Panc1 (cell line): ENCODE data around the gene SLC8A1. TPM values are rescaled to one million over a fixed set of nuclear protein-coding genes. Genes with fewer than 3 reads are reported as not detected.
A peak's percentile ranks its signal among the peaks of the same experiment; 100 is the strongest.

Experiments used
- ATAC-seq: fragments of 200-7000 bp; cut with Tn5 transposase; 2 replicates; pipeline ENCODE4 v1.9.1; 2020; ENCODE audit warnings: mild to moderate bottlenecking, moderate library complexity
- BruUV-seq: library from RNA; stranded (reverse); fragments of 400-500 nt; replicated peaks from 2 replicates; lab custom pipeline; 2021; lab: Mats Ljungman, UMichigan
- CTCF ChIA-PET: fragments of 300-600 bp; sonication (Branson Sonifier 250); formaldehyde crosslinking; loops from one replicate; lab custom pipeline; 2022; ENCODE audit warnings: antibody characterized with exemption; lab: Charles Lee
- POLR2A ChIA-PET: fragments of 300-600 bp; sonication (Branson Sonifier 250); formaldehyde crosslinking; loops from one replicate; lab custom pipeline; 2022; ENCODE audit warnings: antibody characterized with exemption; lab: Charles Lee
- DNase-seq: peaks from one replicate; pipeline ENCODE4 v3.0.0-alpha.2; 2010; ENCODE audit warnings: low read depth, low spot score
- H3K27ac ChIP-seq: 2 replicates; pipeline ENCODE4 v1.5.1; 2011; ENCODE audit warnings: mild to moderate bottlenecking, low read length, inconsistent platforms
- H3K27me3 ChIP-seq: fragments of 200-500 bp; sonication (Bioruptor generic); 2 replicates; pipeline ENCODE4 v1.6.0; 2014; ENCODE audit warnings: low read length, inconsistent platforms; ENCODE audit not compliant: control insufficient read depth, insufficient read depth
- H3K36me3 ChIP-seq: fragments of 200-500 bp; sonication (Bioruptor generic); 2 replicates; pipeline ENCODE4 v1.5.1; 2014; ENCODE audit warnings: inconsistent platforms, mild to moderate bottlenecking, low read length, moderate library complexity; ENCODE audit not compliant: control insufficient read depth, insufficient read depth
- H3K4me1 ChIP-seq: 2 replicates; pipeline ENCODE4 v1.5.1; 2011; ENCODE audit warnings: inconsistent platforms, mild to moderate bottlenecking, low read length, moderate library complexity; ENCODE audit not compliant: control insufficient read depth, insufficient read depth
- H3K4me3 ChIP-seq, 2 experiments: 2 replicates each; pipeline ENCODE4 v1.5.1; 2011 to 2012; ENCODE audit warnings: low read depth in 2 of 2, low read length in 2 of 2, mild to moderate bottlenecking in 2 of 2, inconsistent platforms in 1 of 2, moderate library complexity in 1 of 2
- H3K9me3 ChIP-seq: fragments of 200-500 bp; sonication (Bioruptor generic); 2 replicates; pipeline ENCODE4 v1.5.1; 2014; ENCODE audit warnings: low read depth, mild to moderate bottlenecking, inconsistent platforms, low read length, moderate library complexity; ENCODE audit not compliant: control insufficient read depth, insufficient read depth
- CTCF ChIP-seq: fragments of 450-650 bp; IDR thresholded peaks from 2 replicates; pipeline ENCODE4 v1.5.1; 2017; ENCODE audit warnings: mild to moderate bottlenecking
- POLR2AphosphoS5 ChIP-seq: IDR thresholded peaks from 2 replicates; pipeline ENCODE4 v1.6.1; 2012; ENCODE audit warnings: mild to moderate bottlenecking, low read depth, low read length, moderate library complexity
- REST ChIP-seq, 2 experiments: IDR thresholded peaks; 2 replicates each; pipeline ENCODE4 v1.6.1; 2011 to 2012; ENCODE audit warnings: low read depth in 2 of 2, control low read depth in 1 of 2, low read length in 1 of 2, mild to moderate bottlenecking in 1 of 2, moderate library complexity in 1 of 2; ENCODE audit not compliant: insufficient read depth in 1 of 2
- SIN3A ChIP-seq: IDR thresholded peaks from 2 replicates; pipeline ENCODE4 v1.6.1; 2012; ENCODE audit warnings: low read depth, mild to moderate bottlenecking, low read length, moderate library complexity, borderline replicate concordance; ENCODE audit not compliant: insufficient read depth
- TCF7L2 ChIP-seq: IDR thresholded peaks from 2 replicates; pipeline ENCODE4 v1.6.1; 2011; ENCODE audit warnings: mild to moderate bottlenecking, low read depth, low read length, inconsistent platforms
- in situ Hi-C: cut with HindIII; loops from 2 replicates; pipeline ENCODE4 v1.10.0; 2016; ENCODE audit warnings: low sequenced_read_pairs, low pct_unique_long_range_greater_than_20kb
- intact Hi-C: fragments of 100-400 bp; cut with micrococcal nuclease; formaldehyde crosslinking; loops from one replicate; pipeline ENCODE4 v1.10.0; 2022; ENCODE audit not compliant: unreplicated experiment
- total RNA-seq: library from RNA; stranded (reverse); gene quantifications from one replicate; pipeline ENCODE4 v1.2.1, GENCODE V29; 2021; ENCODE audit not compliant: unreplicated experiment

Gene SLC8A1
- total RNA-seq, 1 experiment from 2014 or later: 0.59 TPM

GRCh38 chr2:40401896-40402295 lies 50.0 kb downstream of the SLC8A1 start:
- in situ Hi-C loops (no loop called here), intact Hi-C loops (no loop called here)
- POLR2A ChIA-PET: no interaction called here
- CTCF ChIA-PET: no interaction called here
- no peak for TF ChIP-seq POLR2AphosphoS5
- ATAC-seq: no peak
- DNase-seq: peak; percentile 8
- Histone ChIP-seq H3K4me1 (no peaks in the 10 kb centered on the region), H3K9me3 (no peaks in the 10 kb centered on the region), H3K4me3 (no peak overlapping the region), H3K36me3 (no peaks in the 10 kb centered on the region), H3K27ac (no peak overlapping the region), H3K27me3 (no peaks in the 10 kb centered on the region)
- BruUV-seq: no TSS peak

- no peaks in the 10 kb centered on the region for H3K4me1 ChIP-seq
- CTCF ChIA-PET: no interaction called here
- in situ Hi-C loops: no loop called here
- H3K4me3 ChIP-seq: no peak overlapping the region
- H3K27me3 ChIP-seq: no peaks in the 10 kb centered on the region
- no peak for TF ChIP-seq POLR2AphosphoS5
- no peak for TF ChIP-seq SIN3A
- TF ChIP-seq REST (IDR thresholded peaks at IDR 0.05; ENCODE audit: insufficient read depth in 1 of 2, low read depth in 2 of 2, low read length in 1 of 2): no peak
- no peak for TF ChIP-seq TCF7L2
- TF ChIP-seq CTCF: no peak
- intact Hi-C loops: no loop called here
- ATAC-seq: no peak
- DNase-seq: no peak
- BruUV-seq: no TSS peak
- H3K9me3 ChIP-seq: no peaks in the 10 kb centered on the region
- POLR2A ChIA-PET: no interaction called here
- H3K36me3 ChIP-seq: no peaks in the 10 kb centered on the region
- no peak overlapping the region for H3K27ac ChIP-seq
Observed at GRCh38 chr2:40400336-40400953, 51.4 kb downstream of the SLC8A1 start.

- ATAC-seq: no peak
- TF ChIP-seq TCF7L2 (no peak), REST (IDR thresholded peaks at IDR 0.05; ENCODE audit: insufficient read depth in 1 of 2, low read depth in 2 of 2, low read length in 1 of 2) (no peak), CTCF (no peak), SIN3A (no peak), POLR2AphosphoS5 (no peak)
- Histone ChIP-seq H3K27me3 (no peaks in the 10 kb centered on the region), H3K4me1 (no peaks in the 10 kb centered on the region), H3K4me3 (no peak overlapping the region), H3K27ac (no peak overlapping the region), H3K36me3 (no peaks in the 10 kb centered on the region), H3K9me3 (no peaks in the 10 kb centered on the region)
- in situ Hi-C loops (no loop called here), intact Hi-C loops (no loop called here)
- ChIA-PET POLR2A (no interaction called here), CTCF (no interaction called here)
- no peak for DNase-seq
- no TSS peak for BruUV-seq
Observed at GRCh38 chr2:40397765-40398164, 54.1 kb downstream of the SLC8A1 start.
